Glutamatergic neuron (in vitro differentiated cells): Measurements from ENCODE around the gene MAST2. TPM values are rescaled to one million over a fixed set of nuclear protein-coding genes. Genes with fewer than 3 reads are reported as not detected.

Source experiments
- DNase-seq: peaks from one replicate; pipeline ENCODE4 v3.0.0; 2022
- H3K27ac Mint-ChIP-seq: one replicate; pipeline ENCODE4 v1.8.0; 2020; ENCODE audit warnings: mild to moderate bottlenecking, mixed read lengths, inconsistent platforms; ENCODE audit not compliant: unreplicated experiment
- H3K27me3 Mint-ChIP-seq: one replicate; pipeline ENCODE4 v1.8.0; 2020; ENCODE audit warnings: mild to moderate bottlenecking, moderate library complexity, mixed read lengths, inconsistent platforms; ENCODE audit not compliant: unreplicated experiment
- H3K36me3 Mint-ChIP-seq: one replicate; pipeline ENCODE4 v1.8.0; 2020; ENCODE audit warnings: mild to moderate bottlenecking, mixed read lengths, inconsistent platforms; ENCODE audit not compliant: unreplicated experiment
- H3K4me1 Mint-ChIP-seq: one replicate; pipeline ENCODE4 v1.8.0; 2020; ENCODE audit warnings: mild to moderate bottlenecking, low read depth, mixed read lengths, inconsistent platforms; ENCODE audit not compliant: unreplicated experiment
- H3K4me3 Mint-ChIP-seq: one replicate; pipeline ENCODE4 v1.8.0; 2020; ENCODE audit warnings: mild to moderate bottlenecking, mixed read lengths, inconsistent platforms; ENCODE audit not compliant: unreplicated experiment
- H3K9me3 Mint-ChIP-seq: one replicate; pipeline ENCODE4 v1.8.0; 2020; ENCODE audit warnings: mild to moderate bottlenecking, moderate library complexity, mixed read lengths, inconsistent platforms; ENCODE audit not compliant: unreplicated experiment
- total RNA-seq: library from RNA; stranded (reverse); fragmentation: NEBNext Ultra II Directional; extraction: Animal tissue kit (Norgen Biotek cat#: 25700); gene quantifications from one replicate; pipeline ENCODE4 v1.2.1, GENCODE V29; 2021; ENCODE audit not compliant: unreplicated experiment
- TF ChIP-seq, protein P1 (sequence below): fragments of 200-600 bp; sonication (generic); IDR thresholded peaks from one replicate; pipeline ENCODE4 v1.5.0; 2021; ENCODE audit not compliant: partially characterized antibody, unreplicated experiment

MAST2 gene
- total RNA-seq, 1 donor from 2014 or later = 95.1 TPM

DNA sequence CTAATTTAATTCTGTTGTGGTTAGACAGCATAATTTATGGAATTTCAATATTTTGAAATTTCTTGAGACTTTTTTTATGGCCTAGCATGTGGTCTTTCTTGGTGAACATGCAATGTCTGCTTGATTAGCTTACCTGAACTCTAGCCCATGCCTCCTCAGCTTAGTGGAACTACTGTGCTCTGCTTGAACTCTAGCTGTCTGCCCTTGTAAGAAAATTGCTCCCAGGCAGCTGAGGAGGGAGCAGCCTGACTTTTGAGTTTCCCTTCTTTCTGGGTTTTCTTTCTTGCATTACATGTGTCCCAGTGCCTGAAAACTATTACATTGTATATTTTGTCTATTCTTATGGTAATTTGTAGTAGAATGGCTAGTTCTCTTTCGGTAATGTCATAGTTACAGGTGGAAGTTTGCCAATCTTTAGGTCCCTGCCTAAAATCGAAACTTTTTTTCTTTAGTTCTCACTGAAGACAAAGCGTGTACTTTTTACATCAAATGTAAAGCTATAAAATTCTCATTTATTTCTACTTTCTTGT lies 105.3 kb downstream of the MAST2 start:
- no peak overlapping the region for H3K27ac Mint-ChIP-seq
- DNase-seq = no peak

DNA sequence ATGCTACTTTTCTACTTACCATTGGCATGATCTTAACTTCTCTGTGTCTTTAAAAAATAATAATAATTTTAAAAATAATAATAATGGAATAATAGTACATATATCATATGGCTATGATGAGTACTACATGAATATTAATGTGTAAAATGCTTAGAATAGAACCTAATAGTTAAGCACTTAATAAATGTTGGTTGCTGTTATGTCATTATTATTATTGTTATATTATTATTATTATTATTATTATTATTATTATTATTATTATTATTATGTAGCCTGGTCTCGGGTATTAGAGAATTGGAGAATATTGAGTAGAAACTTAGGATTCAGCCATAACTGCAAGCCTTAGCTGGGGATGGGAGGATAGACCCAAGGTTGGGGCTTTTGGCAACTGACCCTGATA lies 108.2 kb downstream of the MAST2 start:
- H3K27me3 Mint-ChIP-seq = no peaks in the 10 kb centered on the region
- no peaks in the 10 kb centered on the region for H3K9me3 Mint-ChIP-seq
- H3K4me3 Mint-ChIP-seq = no peak overlapping the region
- H3K4me1 Mint-ChIP-seq = peaks cover 8% of the 10 kb centered on the region
- H3K36me3 Mint-ChIP-seq = no peaks in the 10 kb centered on the region
- no peak for DNase-seq
- H3K27ac Mint-ChIP-seq = no peak overlapping the region
- TF ChIP-seq, protein P1, sequence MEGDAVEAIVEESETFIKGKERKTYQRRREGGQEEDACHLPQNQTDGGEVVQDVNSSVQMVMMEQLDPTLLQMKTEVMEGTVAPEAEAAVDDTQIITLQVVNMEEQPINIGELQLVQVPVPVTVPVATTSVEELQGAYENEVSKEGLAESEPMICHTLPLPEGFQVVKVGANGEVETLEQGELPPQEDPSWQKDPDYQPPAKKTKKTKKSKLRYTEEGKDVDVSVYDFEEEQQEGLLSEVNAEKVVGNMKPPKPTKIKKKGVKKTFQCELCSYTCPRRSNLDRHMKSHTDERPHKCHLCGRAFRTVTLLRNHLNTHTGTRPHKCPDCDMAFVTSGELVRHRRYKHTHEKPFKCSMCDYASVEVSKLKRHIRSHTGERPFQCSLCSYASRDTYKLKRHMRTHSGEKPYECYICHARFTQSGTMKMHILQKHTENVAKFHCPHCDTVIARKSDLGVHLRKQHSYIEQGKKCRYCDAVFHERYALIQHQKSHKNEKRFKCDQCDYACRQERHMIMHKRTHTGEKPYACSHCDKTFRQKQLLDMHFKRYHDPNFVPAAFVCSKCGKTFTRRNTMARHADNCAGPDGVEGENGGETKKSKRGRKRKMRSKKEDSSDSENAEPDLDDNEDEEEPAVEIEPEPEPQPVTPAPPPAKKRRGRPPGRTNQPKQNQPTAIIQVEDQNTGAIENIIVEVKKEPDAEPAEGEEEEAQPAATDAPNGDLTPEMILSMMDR = no peak

More for the DNA sequence above, 105.3 kb downstream of the MAST2 start:
- no peak overlapping the region for H3K4me3 Mint-ChIP-seq
- TF ChIP-seq, protein P1 = no peak
- no peaks in the 10 kb centered on the region for H3K9me3 Mint-ChIP-seq
- no peaks in the 10 kb centered on the region for H3K36me3 Mint-ChIP-seq
- no peaks in the 10 kb centered on the region for H3K27me3 Mint-ChIP-seq
- H3K4me1 Mint-ChIP-seq = peaks cover 5% of the 10 kb centered on the region

DNA sequence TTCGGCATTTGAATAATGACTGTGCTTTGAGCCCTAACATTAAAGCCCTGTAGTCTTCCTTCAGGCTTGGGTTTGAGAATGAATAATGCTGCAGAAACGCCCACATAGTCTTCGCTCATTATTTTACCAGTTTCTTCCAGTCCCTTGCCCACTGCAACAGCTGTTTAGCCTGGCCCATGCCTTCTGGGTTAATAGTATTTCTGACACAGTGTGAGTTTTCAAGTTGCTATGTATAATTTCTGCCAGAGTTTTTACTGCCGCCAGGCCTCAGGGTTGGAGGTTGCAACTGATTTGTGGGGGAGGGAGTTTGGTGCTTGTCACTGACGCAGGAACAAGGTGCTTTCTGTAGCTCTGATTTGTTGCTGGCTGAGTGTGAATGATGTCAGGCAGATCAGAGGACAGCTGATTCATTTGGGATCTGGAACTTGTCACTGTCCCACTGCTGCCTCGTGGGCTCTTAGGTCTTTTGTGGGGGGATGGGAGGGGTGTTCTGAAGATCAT lies 109.8 kb downstream of the MAST2 start:
- TF ChIP-seq, protein P1 = no peak
- peaks cover 8% of the 10 kb centered on the region for H3K4me1 Mint-ChIP-seq
- DNase-seq = no peak
- H3K4me3 Mint-ChIP-seq = no peak overlapping the region
- H3K9me3 Mint-ChIP-seq = no peaks in the 10 kb centered on the region
- H3K36me3 Mint-ChIP-seq = no peaks in the 10 kb centered on the region
- H3K27ac Mint-ChIP-seq = peak overlapping the region; percentile 2
- H3K27me3 Mint-ChIP-seq = peaks cover 4% of the 10 kb centered on the region

DNA sequence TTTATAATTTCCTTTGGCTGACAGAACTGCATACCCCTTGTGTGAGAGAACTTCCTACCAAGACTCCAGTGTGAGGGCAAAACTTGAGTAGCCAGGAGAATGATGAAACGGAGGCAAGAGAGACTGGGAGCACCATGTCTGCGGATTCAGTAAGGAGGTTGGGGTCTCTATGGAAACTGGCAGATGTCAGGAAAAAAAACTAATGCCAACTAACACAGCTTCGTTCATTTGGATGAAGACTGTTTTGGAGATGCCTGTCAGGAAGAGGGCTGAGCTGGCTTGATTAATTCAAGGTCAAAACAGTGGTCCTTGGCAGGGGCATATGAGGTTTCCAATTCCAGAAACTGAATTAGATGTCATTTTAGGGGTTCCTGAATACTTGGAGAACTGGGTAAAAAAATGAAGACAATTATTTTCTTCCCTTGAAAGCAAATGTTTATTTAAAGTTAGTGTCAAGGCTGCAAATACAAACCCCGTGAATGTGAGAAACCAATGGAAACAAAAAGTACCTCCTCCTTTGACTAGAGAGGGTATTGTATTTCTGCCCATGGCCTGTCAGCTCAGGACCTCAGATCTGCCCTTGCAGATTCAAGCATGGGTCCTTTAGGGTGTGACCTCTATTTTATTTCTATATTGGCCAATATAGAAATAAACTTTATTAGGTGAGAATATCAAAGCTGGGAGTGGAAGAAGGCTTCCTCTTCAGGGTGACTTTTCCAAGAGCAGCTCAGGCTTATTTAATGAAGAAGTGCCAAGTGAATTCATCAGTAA lies 110.5 kb downstream of the MAST2 start:
- DNase-seq = no peak
- peaks cover 8% of the 10 kb centered on the region for H3K4me1 Mint-ChIP-seq

More for the DNA sequence above, 110.5 kb downstream of the MAST2 start:
- no peaks in the 10 kb centered on the region for H3K36me3 Mint-ChIP-seq
- TF ChIP-seq, protein P1 = no peak
- H3K27me3 Mint-ChIP-seq = peaks cover 4% of the 10 kb centered on the region
- H3K9me3 Mint-ChIP-seq = no peaks in the 10 kb centered on the region
- H3K27ac Mint-ChIP-seq = peak overlapping the region; percentile 2
- no peak overlapping the region for H3K4me3 Mint-ChIP-seq
